RWPE2 (cell line): Measurements from ENCODE around the gene CIAO1.

Experiments
- ATAC-seq: fragments of 200-7000 bp; cut with Tn5 transposase; 3 replicates; pipeline ENCODE4 v1.9.1; 2021; ENCODE audit warnings: low read depth
- DNase-seq: peaks from one replicate; pipeline ENCODE4 v3.0.0-alpha.2; 2020; ENCODE audit warnings: low spot score
- H3K27ac ChIP-seq: fragments of 450-650 bp; 2 replicates; pipeline ENCODE4 v1.5.1; 2017; ENCODE audit warnings: mild to moderate bottlenecking; ENCODE audit not compliant: poor library complexity, severe bottlenecking
- H3K27me3 ChIP-seq: fragments of 250-450 bp; sonication (Bioruptor Pico); 2 replicates; pipeline ENCODE4 v1.5.1; 2021; ENCODE audit warnings: mild to moderate bottlenecking, moderate library complexity; ENCODE audit not compliant: insufficient read depth, poor library complexity, severe bottlenecking
- H3K36me3 ChIP-seq: fragments of 250-450 bp; sonication (Bioruptor Pico); 2 replicates; pipeline ENCODE4 v1.5.1; 2020; ENCODE audit warnings: low read depth, mild to moderate bottlenecking, moderate library complexity
- H3K4me1 ChIP-seq: fragments of 250-450 bp; sonication (Bioruptor Pico); 2 replicates; pipeline ENCODE4 v1.5.1; 2021; ENCODE audit warnings: mild to moderate bottlenecking, moderate library complexity; ENCODE audit not compliant: insufficient read depth, poor library complexity, severe bottlenecking
- H3K4me3 ChIP-seq: fragments of 250-450 bp; sonication (Bioruptor Pico); 2 replicates; pipeline ENCODE4 v1.5.1; 2021; ENCODE audit warnings: mild to moderate bottlenecking, moderate library complexity; ENCODE audit not compliant: severe bottlenecking
- H3K9me3 ChIP-seq: fragments of 250-450 bp; sonication (Bioruptor Pico); 2 replicates; pipeline ENCODE4 v1.5.1; 2021; ENCODE audit warnings: mild to moderate bottlenecking, moderate library complexity; ENCODE audit not compliant: severe bottlenecking
- CTCF ChIP-seq: fragments of 450-650 bp; IDR thresholded peaks from one replicate; pipeline ENCODE4 v1.5.1; 2017; ENCODE audit warnings: mild to moderate bottlenecking, moderate library complexity; ENCODE audit not compliant: poor library complexity, severe bottlenecking

CIAO1 gene

GRCh38 chr2:96267159-96267971, 1.3 kb downstream of the CIAO1 start:
- Histone ChIP-seq H3K9me3 (no peaks in the 10 kb centered on the region), H3K36me3 (peaks cover 58% of the 10 kb centered on the region), H3K27ac (no peak overlapping the region), H3K27me3 (no peaks in the 10 kb centered on the region), H3K4me3 (peak overlapping the region; percentile 54), H3K4me1 (no peaks in the 10 kb centered on the region)
- TF ChIP-seq CTCF: peak; percentile 38
- DNase-seq (no peak), ATAC-seq (no peak)

GRCh38 chr2:96271995-96272394, 6.0 kb downstream of the CIAO1 start:
- no peak for DNase-seq

GRCh38 chr2:96273763-96274162, 7.7 kb downstream of the CIAO1 start:
- no peak for TF ChIP-seq CTCF
- H3K36me3 ChIP-seq: peaks cover 90% of the 10 kb centered on the region
- no peak for ATAC-seq
- H3K9me3 ChIP-seq: no peaks in the 10 kb centered on the region
- no peaks in the 10 kb centered on the region for H3K4me1 ChIP-seq
- no peak overlapping the region for H3K4me3 ChIP-seq
- no peak overlapping the region for H3K27ac ChIP-seq
- no peaks in the 10 kb centered on the region for H3K27me3 ChIP-seq
- no peak for DNase-seq

More at GRCh38 chr2:96271995-96272394, 6.0 kb downstream of the CIAO1 start:
- no peak for TF ChIP-seq CTCF
- Histone ChIP-seq H3K9me3 (no peaks in the 10 kb centered on the region), H3K27ac (no peak overlapping the region), H3K4me1 (no peaks in the 10 kb centered on the region), H3K36me3 (peaks cover 87% of the 10 kb centered on the region), H3K4me3 (no peak overlapping the region), H3K27me3 (no peaks in the 10 kb centered on the region)
- ATAC-seq: no peak

- no peak for DNase-seq
- peaks cover 90% of the 10 kb centered on the region for H3K36me3 ChIP-seq
- H3K4me3 ChIP-seq: no peak overlapping the region
- TF ChIP-seq CTCF: no peak
- H3K9me3 ChIP-seq: no peaks in the 10 kb centered on the region
- no peak overlapping the region for H3K27ac ChIP-seq
- H3K4me1 ChIP-seq: no peaks in the 10 kb centered on the region
- no peaks in the 10 kb centered on the region for H3K27me3 ChIP-seq
- ATAC-seq: no peak
Measured at GRCh38 chr2:96274355-96275056, 8.5 kb downstream of the CIAO1 start.
